MG63 (cell line): ENCODE data around the gene TUBAL3. TPM values are rescaled to one million over a fixed set of nuclear protein-coding genes. Genes with fewer than 3 reads are reported as not detected.
"Not testable (repeated sequence)": the region's sequence is repeated elsewhere in the genome, so short reads cannot be mapped to it uniquely, and the experiment has no call there.

Experiments used
- DNase-seq: peaks from one replicate; pipeline ENCODE4 v3.0.0-alpha.2; 2020
- H3K27me3 ChIP-seq: fragments of 250-450 bp; sonication (Bioruptor Pico); 2 replicates; pipeline ENCODE4 v1.5.1; 2020; ENCODE audit warnings: mild to moderate bottlenecking, moderate library complexity
- H3K36me3 ChIP-seq: fragments of 250-450 bp; sonication (Bioruptor Pico); 2 replicates; pipeline ENCODE4 v1.5.1; 2020; ENCODE audit warnings: mild to moderate bottlenecking, moderate library complexity
- H3K4me3 ChIP-seq: fragments of 250-450 bp; sonication (Bioruptor Pico); 2 replicates; pipeline ENCODE4 v1.5.1; 2020; ENCODE audit warnings: mild to moderate bottlenecking, moderate library complexity
- H3K9me3 ChIP-seq: fragments of 250-450 bp; sonication (Bioruptor Pico); 2 replicates; pipeline ENCODE4 v1.5.1; 2020; ENCODE audit warnings: mild to moderate bottlenecking, moderate library complexity
- total RNA-seq: library from RNA; depleted of rRNA; stranded (reverse); fragments of >200 nt; shearing (Covaris generic); gene quantifications from 2 replicates; pipeline ENCODE4 v1.2.3, GENCODE V29; 2014; ENCODE audit warnings: low replicate concordance

TUBAL3 gene
- total RNA-seq, 1 experiment from 2014 or later, result not detected

DNA sequence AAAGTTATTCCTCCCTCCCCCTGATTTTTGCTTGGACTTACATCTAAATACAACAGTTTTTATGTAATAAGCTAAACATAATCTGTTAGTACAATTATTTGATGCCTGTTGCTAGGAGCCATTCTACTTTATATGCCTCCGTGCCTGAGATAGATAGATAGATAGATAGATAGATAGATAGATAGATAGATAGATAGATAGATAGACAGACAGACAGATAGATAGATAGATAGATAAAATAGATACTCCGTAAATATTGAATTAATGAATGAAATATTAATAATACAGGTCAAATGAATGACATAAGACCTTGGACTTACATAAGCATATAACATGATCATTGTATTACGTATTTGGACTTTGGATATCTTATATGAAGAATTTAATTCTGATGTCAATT lies 30.7 kb upstream of the TUBAL3 start:
- Histone ChIP-seq H3K27me3 (no peaks in the 10 kb centered on the region), H3K9me3 (peaks cover 3% of the 10 kb centered on the region; the same call in 1 of the 2 replicates), H3K4me3 (no peak overlapping the region), H3K36me3 (peaks cover 15% of the 10 kb centered on the region)
- no peak for DNase-seq

DNA sequence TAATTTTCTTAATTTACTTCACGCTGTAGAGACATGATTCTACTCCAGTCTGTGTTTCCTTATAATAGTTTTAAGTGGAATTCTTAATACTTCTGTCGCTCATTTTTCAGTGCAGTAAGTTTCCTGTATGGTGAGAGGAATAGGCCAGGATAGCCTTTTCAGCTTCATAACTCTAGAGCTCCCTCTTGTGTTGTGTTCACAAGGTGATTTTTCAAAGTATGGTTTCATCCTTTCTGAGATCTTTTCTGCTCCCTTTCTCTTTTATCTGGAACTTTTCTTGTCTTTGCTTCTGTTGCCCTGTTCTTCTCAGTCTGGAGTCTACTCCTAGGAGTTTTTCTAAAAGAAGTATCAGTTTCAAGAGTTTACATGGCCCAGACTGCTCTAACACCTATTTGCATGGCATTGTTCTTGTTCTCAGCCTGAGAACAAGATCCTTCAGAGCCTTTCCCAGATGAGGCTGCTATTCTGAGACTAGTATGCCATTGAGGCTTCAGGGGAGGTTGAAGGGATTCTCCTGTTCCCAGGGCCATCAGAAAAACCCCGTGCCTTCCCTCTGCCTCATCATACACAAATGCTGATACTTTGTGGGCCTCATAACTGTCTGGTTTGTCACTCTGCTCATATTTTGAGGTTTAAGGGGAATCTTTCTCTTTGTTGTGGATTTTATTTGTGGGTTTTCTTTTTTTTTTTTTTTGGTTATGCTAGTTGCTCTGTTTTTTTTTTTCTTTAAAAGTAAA lies 29.6 kb upstream of the TUBAL3 start:
- no peak overlapping the region for H3K4me3 ChIP-seq
- no peak for DNase-seq
- no peaks in the 10 kb centered on the region for H3K27me3 ChIP-seq
- H3K9me3 ChIP-seq, result peaks cover 3% of the 10 kb centered on the region; the same call in 1 of the 2 replicates
- peaks cover 25% of the 10 kb centered on the region for H3K36me3 ChIP-seq

DNA sequence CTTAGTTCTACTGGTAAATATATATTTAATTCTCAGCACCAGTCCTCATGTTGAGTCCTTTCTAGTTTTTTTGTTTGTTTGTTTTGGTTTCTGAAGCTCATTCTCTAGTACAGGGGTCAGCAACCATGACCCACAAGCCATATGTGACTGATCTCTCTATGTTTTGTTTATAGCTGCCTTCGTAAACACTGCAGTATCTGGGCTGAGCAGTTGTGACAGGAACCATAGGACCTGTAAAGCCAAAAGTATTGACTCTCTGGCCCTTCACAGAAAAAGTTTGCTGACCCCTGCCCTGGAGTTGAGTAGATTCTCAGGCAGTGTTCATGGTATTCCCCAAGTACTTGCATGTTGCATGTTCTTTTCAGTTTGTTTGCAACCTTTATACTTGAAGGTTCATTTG lies 28.6 kb upstream of the TUBAL3 start:
- Histone ChIP-seq H3K9me3 (peaks cover 3% of the 10 kb centered on the region; the same call in 1 of the 2 replicates), H3K27me3 (no peaks in the 10 kb centered on the region), H3K36me3 (peaks cover 28% of the 10 kb centered on the region), H3K4me3 (no peak overlapping the region)
- DNase-seq, result no peak

GRCh38 chr10:5428133-5428532 lies 23.5 kb upstream of the TUBAL3 start:
- Histone ChIP-seq H3K27me3 (no peaks in the 10 kb centered on the region), H3K36me3 (peaks cover 32% of the 10 kb centered on the region), H3K9me3 (peaks cover 3% of the 10 kb centered on the region; the same call in 1 of the 2 replicates), H3K4me3 (no peak overlapping the region)
- no peak for DNase-seq

DNA sequence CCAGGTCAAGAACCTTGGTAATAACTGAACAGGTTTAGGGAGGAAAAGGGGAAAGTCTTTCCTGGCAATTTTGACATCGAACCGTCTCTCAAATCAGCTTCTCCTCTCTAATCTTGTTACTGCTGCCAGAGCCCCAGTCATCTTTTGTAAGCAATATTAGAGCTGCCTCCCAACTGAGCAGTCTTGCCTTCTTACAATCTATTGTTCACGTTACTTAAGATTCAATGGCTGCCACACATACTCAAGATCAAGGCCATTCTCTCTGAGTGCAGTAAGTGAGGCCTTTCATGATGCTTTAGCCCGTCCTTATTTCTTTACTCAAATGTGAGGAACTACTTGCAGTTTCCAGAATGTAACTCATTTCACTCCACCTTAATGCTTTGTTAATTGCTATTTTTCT lies 20.1 kb upstream of the TUBAL3 start:
- Histone ChIP-seq H3K9me3 (peaks cover 4% of the 10 kb centered on the region), H3K27me3 (no peaks in the 10 kb centered on the region), H3K4me3 (no peak overlapping the region), H3K36me3 (peaks cover 15% of the 10 kb centered on the region)
- no peak for DNase-seq

GRCh38 chr10:5423771-5424170 lies 19.1 kb upstream of the TUBAL3 start:
- Histone ChIP-seq H3K27me3 (no peaks in the 10 kb centered on the region), H3K4me3 (no peak overlapping the region), H3K36me3 (peaks cover 10% of the 10 kb centered on the region), H3K9me3 (peaks cover 13% of the 10 kb centered on the region)
- DNase-seq, result no peak

GRCh38 chr10:5419466-5420094 lies 15.0 kb upstream of the TUBAL3 start:
- H3K4me3 ChIP-seq, result no peak overlapping the region
- no peaks in the 10 kb centered on the region for H3K27me3 ChIP-seq
- peaks cover 16% of the 10 kb centered on the region for H3K36me3 ChIP-seq
- no peak for DNase-seq
- peaks cover 27% of the 10 kb centered on the region for H3K9me3 ChIP-seq

DNA sequence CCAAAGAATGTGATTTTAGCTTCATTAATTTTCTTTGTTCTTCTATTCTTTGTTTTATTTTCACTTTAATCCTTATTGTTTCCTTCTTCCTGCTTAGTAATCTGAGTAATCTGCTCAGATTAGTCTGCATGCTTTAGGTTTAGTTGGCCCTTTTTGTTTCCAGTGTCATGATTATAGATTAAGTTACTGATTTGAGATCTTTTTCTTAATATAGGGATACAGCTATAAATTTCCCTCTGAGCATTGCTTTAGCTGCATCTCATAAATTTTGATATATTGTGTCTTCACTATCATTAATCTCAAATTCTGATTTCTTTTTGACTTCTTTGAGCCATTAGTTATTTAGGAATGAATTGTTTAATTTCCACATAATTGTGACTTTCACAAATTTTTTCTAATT lies 14.0 kb upstream of the TUBAL3 start:
- peaks cover 27% of the 10 kb centered on the region for H3K9me3 ChIP-seq
- H3K36me3 ChIP-seq, result peaks cover 19% of the 10 kb centered on the region

DNA sequence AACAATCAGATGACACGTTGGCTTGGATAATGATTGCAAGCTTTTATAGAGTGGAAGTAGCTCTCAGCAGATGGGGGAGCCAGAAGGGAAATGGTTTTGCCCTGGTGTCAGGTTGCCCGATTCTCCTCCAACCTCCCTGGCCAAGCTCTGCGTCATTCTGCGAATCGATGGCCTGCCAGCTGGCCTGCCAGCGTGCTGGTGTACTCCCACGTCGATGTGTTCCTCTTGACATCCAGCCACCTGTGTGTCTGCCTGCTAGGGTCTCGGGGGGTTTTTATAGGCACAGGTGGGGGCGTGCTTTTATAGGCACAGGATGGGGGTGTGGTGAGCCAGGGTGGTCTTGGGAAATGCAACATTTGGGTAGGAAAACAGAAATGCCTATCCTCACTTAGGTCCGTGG lies 12.4 kb upstream of the TUBAL3 start:
- Histone ChIP-seq H3K27me3 (no peaks in the 10 kb centered on the region), H3K9me3 (peaks cover 27% of the 10 kb centered on the region), H3K36me3 (peaks cover 19% of the 10 kb centered on the region), H3K4me3 (no peak overlapping the region)
- peak; percentile 71 for DNase-seq

More for the DNA sequence above, 14.0 kb upstream of the TUBAL3 start:
- Histone ChIP-seq H3K4me3 (no peak overlapping the region), H3K27me3 (no peaks in the 10 kb centered on the region)
- DNase-seq, result no peak

- peaks cover 11% of the 10 kb centered on the region for H3K36me3 ChIP-seq
- no peaks in the 10 kb centered on the region for H3K27me3 ChIP-seq
- DNase-seq, result peak; percentile 36
- peak overlapping the region; percentile 92 for H3K4me3 ChIP-seq
- H3K9me3 ChIP-seq, result peaks cover 9% of the 10 kb centered on the region
Observed at GRCh38 chr10:5413012-5413938, 8.6 kb upstream of the TUBAL3 start.

DNA sequence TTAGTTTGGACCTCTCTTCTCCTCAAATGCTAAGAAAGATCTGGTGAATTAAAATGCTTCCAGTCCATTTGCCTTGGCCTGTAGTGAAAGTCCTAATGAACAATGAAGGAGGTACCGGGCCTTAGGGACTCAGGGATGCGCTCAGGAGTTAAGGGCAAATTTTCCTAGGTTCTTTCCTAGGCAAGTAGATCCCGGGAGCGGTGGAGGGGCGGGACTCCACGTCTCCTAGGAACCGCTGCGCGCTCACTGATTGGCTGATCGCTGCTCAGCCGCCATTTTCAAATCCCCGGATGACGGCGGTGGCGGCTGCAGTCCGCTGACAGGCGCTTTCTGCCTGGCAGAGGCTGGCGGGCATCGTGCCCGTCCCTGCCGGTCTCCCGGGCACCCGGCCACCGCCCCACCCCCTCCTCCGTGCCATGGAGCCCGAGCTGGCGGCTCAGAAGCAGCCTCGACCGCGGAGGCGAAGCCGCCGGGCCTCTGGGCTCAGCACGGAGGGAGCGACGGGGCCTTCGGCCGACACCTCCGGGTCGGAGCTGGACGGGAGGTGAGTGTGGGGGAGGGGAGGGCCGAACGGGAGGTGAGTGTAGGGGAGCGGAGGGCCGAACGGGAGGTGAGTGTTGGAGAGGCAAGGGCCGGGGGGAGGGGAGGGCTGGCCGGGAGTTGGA lies 7.8 kb upstream of the TUBAL3 start, which contains the start of gene NET1:
Gene NET1 (plus strand): TSS at position 281 of the 665 bp plus-strand sequence. CDS start 136 bp downstream, at position 417.
- Histone ChIP-seq H3K36me3 (peaks cover 9% of the 10 kb centered on the region; the same call in 1 of the 2 replicates), H3K9me3 (peaks cover under 1% of the 10 kb centered on the region; the same call in 1 of the 2 replicates), H3K27me3 (no peaks in the 10 kb centered on the region), H3K4me3 (peak within 1 kb of the TSS; percentile 92)
- peak; percentile 90 for DNase-seq

- Histone ChIP-seq H3K9me3 (no peaks in the 10 kb centered on the region), H3K4me3 (peak overlapping the region; percentile 92), H3K27me3 (no peaks in the 10 kb centered on the region), H3K36me3 (peaks cover 9% of the 10 kb centered on the region; the same call in 1 of the 2 replicates)
- DNase-seq, result no peak
Observed at GRCh38 chr10:5411941-5412276, 7.3 kb upstream of the TUBAL3 start.

DNA sequence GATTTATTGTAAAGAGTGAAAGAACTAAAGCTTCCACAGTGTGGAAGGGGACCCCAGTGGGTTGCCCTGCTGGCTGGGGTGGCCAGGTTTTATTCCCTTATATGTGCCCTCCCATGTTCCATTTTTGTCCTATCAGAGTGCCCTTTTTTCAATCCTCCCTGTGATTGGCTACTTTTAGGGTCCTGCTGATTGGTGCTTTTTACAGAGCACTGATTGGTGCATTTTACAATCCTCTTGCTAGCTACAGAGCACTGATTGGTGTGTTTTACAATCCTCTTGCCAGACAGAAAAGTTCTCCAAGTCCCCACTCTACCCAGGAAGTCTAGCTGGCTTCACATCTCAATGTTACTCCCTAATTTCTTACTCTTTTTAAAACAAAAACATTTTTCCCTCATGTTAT lies 6.2 kb upstream of the TUBAL3 start:
- DNase-seq, H3K27me3 ChIP-seq, H3K36me3 ChIP-seq, H3K9me3 ChIP-seq, H3K4me3 ChIP-seq: not testable (repeated sequence)

- Histone ChIP-seq H3K9me3 (no peaks in the 10 kb centered on the region), H3K36me3 (no peaks in the 10 kb centered on the region), H3K27me3 (no peaks in the 10 kb centered on the region), H3K4me3 (no peak overlapping the region)
- no peak for DNase-seq
Observed at GRCh38 chr10:5406918-5407317, 2.3 kb upstream of the TUBAL3 start.

- no peaks in the 10 kb centered on the region for H3K36me3 ChIP-seq
- no peak for DNase-seq
- H3K27me3 ChIP-seq, result no peaks in the 10 kb centered on the region
- H3K9me3 ChIP-seq, result no peaks in the 10 kb centered on the region
- no peak overlapping the region for H3K4me3 ChIP-seq
Observed at GRCh38 chr10:5402798-5403197, 1.8 kb downstream of the TUBAL3 start.

DNA sequence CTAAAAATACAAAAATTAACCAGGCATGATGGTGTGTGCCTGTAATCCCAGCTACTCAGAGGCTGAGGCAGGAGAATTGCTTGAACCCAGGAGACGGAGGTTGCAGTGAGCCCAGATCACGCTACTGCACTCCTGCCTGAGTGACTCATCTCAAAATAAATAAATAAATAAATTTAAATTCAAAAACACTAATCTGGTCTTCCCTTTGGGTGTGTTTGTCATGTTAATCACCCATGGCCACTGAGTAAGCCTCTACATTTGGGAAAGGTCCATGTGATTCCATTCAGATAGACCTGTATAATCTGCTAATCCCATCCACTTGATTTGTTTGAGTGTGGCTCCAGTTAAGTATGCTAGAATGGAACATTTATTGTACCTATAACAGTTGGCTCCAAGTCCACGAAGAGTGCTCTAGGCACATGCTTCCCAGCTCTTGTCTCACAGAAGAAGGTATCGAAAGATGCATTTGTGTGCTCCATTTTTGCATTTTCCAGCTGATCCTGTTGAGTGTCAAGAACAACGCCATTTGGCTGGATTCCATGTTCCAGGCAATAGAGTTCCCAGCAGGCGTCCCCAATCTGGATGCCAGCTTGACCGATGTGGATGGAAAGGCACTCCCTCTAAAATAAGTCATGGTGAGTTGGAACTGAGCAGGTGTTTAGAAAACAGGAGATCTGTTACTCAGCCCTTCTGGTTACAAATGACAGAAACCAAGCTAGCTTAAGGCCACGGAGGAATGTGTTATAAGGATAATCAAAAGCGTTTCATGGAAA lies 4.0 kb downstream of the TUBAL3 start:
- H3K27me3 ChIP-seq, result no peaks in the 10 kb centered on the region
- no peak for DNase-seq
- no peaks in the 10 kb centered on the region for H3K9me3 ChIP-seq
- no peaks in the 10 kb centered on the region for H3K36me3 ChIP-seq
- H3K4me3 ChIP-seq, result no peak overlapping the region
